A673 (cell line): ENCODE data around the gene RGS6. TPM values are rescaled to one million over a fixed set of nuclear protein-coding genes. Genes with fewer than 3 reads are reported as not detected.

Experiments used
- BruUV-seq: library from RNA; stranded (reverse); fragments of 400-500 nt; replicated peaks from 2 replicates; lab custom pipeline; 2021; lab: Mats Ljungman, UMichigan
- CTCF ChIA-PET: fragments of 300-600 bp; sonication (Branson Sonifier 250); formaldehyde crosslinking; loops from one replicate; lab custom pipeline; 2022; ENCODE audit warnings: antibody characterized with exemption; lab: Charles Lee
- POLR2A ChIA-PET: fragments of 300-600 bp; sonication (Branson Sonifier 250); formaldehyde crosslinking; loops from one replicate; lab custom pipeline; 2022; ENCODE audit warnings: antibody characterized with exemption; ENCODE audit not compliant: low non-redundant PET; lab: Charles Lee
- DNase-seq: peaks from one replicate; pipeline ENCODE4 v3.0.0-alpha.2; 2015; ENCODE audit warnings: low spot score
- H3K27ac ChIP-seq: fragments of 200-600 bp; sonication (generic); 2 replicates; pipeline ENCODE4 v1.5.1; 2016; ENCODE audit warnings: mixed run types, low read depth, mild to moderate bottlenecking, mixed read lengths, antibody characterized with exemption, low read length; ENCODE audit not compliant: poor library complexity, severe bottlenecking
- H3K27me3 ChIP-seq: fragments of 200-600 bp; sonication (generic); replicated peaks from 2 replicates; pipeline ENCODE4 v1.6.1; 2017; ENCODE audit warnings: mixed run types, low read depth, mild to moderate bottlenecking, mixed read lengths, antibody characterized with exemption, low read length; ENCODE audit not compliant: insufficient read depth, poor library complexity
- H3K36me3 ChIP-seq: fragments of 200-600 bp; sonication (generic); 2 replicates; pipeline ENCODE4 v1.6.1; 2016; ENCODE audit warnings: mixed run types, mild to moderate bottlenecking, mixed read lengths, antibody characterized with exemption, low read length; ENCODE audit not compliant: insufficient read depth, poor library complexity, severe bottlenecking
- H3K4me1 ChIP-seq: fragments of 200-600 bp; sonication (generic); 2 replicates; pipeline ENCODE4 v1.6.1; 2017; ENCODE audit warnings: mixed run types, mild to moderate bottlenecking, mixed read lengths, antibody characterized with exemption, low read length; ENCODE audit not compliant: insufficient read depth, poor library complexity, severe bottlenecking
- H3K4me3 ChIP-seq: fragments of 200-600 bp; sonication (generic); 2 replicates; pipeline ENCODE4 v1.5.1; 2016; ENCODE audit warnings: low read depth, mixed run types, mild to moderate bottlenecking, mixed read lengths, low read length; ENCODE audit not compliant: poor library complexity, severe bottlenecking
- H3K9me3 ChIP-seq: fragments of 200-600 bp; sonication (generic); 2 replicates; pipeline ENCODE4 v1.6.1; 2016; ENCODE audit warnings: mixed run types, low read depth, mild to moderate bottlenecking, mixed read lengths, antibody characterized with exemption, low read length; ENCODE audit not compliant: poor library complexity, severe bottlenecking
- EZH2 ChIP-seq: fragments of 200-600 bp; sonication (generic); IDR thresholded peaks from 2 replicates; pipeline ENCODE4 v1.6.1; 2017; ENCODE audit warnings: borderline replicate concordance, low read depth, mild to moderate bottlenecking, mixed read lengths, antibody characterized with exemption, low read length; ENCODE audit not compliant: poor library complexity, severe bottlenecking
- intact Hi-C: fragments of 100-400 bp; cut with micrococcal nuclease; formaldehyde crosslinking; loops from one replicate; pipeline ENCODE4 v1.10.0; 2022; ENCODE audit not compliant: unreplicated experiment
- total RNA-seq: library from RNA; stranded (reverse); gene quantifications from 2 replicates; pipeline ENCODE4 v1.2.3, GENCODE V29; 2021
- TF ChIP-seq, protein P1 (sequence below): fragments of 300-800, 200-600 bp; sonication (generic); conservative IDR thresholded peaks from 2 replicates; pipeline ENCODE4 v1.5.1; 2017; ENCODE audit warnings: low read depth, mild to moderate bottlenecking, antibody characterized with exemption, low read length, moderate library complexity, mixed read lengths

The RGS6 gene
- total RNA-seq, 1 experiment from 2014 or later = not detected

DNA sequence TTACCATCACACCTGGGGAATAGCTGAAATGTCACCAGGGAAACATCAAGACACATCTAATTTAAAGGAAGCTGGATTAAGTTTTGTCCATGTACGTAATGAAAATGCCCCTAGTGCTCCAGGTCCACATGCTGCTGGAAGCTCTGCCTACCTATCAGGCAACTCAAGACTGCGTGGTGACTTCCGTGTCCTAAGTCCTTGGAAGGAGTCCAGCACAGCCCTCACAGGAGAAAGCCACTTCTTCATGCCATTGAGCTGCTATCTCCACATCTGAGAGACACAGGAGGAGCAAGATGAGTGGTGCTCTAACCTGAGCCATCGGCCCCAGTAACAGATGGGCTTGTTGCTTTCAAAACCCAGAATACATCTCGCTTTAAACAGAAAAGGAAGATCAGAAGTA is 645.3 kb downstream of the RGS6 start:
- Histone ChIP-seq H3K27me3 (no peaks in the 10 kb centered on the region), H3K4me3 (no peak overlapping the region), H3K4me1 (peaks cover 7% of the 10 kb centered on the region), H3K9me3 (no peaks in the 10 kb centered on the region), H3K36me3 (no peaks in the 10 kb centered on the region), H3K27ac (no peak overlapping the region)
- DNase-seq = no peak
- BruUV-seq = no TSS peak
- CTCF ChIA-PET = no interaction called here
- intact Hi-C loops = no loop called here
- POLR2A ChIA-PET = no interaction called here
- TF ChIP-seq EZH2 = no peak
- TF ChIP-seq, protein P1, sequence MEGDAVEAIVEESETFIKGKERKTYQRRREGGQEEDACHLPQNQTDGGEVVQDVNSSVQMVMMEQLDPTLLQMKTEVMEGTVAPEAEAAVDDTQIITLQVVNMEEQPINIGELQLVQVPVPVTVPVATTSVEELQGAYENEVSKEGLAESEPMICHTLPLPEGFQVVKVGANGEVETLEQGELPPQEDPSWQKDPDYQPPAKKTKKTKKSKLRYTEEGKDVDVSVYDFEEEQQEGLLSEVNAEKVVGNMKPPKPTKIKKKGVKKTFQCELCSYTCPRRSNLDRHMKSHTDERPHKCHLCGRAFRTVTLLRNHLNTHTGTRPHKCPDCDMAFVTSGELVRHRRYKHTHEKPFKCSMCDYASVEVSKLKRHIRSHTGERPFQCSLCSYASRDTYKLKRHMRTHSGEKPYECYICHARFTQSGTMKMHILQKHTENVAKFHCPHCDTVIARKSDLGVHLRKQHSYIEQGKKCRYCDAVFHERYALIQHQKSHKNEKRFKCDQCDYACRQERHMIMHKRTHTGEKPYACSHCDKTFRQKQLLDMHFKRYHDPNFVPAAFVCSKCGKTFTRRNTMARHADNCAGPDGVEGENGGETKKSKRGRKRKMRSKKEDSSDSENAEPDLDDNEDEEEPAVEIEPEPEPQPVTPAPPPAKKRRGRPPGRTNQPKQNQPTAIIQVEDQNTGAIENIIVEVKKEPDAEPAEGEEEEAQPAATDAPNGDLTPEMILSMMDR = no peak

DNA sequence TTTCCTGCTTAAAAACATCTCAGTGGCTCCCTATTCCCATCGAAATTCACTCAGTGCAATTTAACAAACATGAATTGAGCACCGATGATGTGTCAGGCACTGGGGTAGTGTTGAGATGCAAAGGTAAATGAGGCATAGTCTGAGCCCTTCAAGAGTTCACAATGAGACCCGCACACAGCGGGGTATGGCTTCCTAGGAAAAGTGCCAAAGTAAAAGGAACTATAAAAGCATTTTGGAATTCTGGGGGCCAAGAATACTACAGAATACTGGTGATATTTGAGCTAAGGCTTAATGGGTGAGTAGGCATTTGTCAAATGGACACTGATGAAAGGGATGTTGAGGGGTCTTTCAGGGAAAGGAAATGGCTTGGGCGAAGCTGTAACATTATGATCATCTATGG is 646.3 kb downstream of the RGS6 start:
- intact Hi-C loops = no loop called here
- ChIA-PET POLR2A (no interaction called here), CTCF (no interaction called here)
- Histone ChIP-seq H3K27ac (no peak overlapping the region), H3K4me1 (peaks cover 8% of the 10 kb centered on the region), H3K36me3 (no peaks in the 10 kb centered on the region), H3K4me3 (no peak overlapping the region), H3K27me3 (no peaks in the 10 kb centered on the region), H3K9me3 (no peaks in the 10 kb centered on the region)
- BruUV-seq = no TSS peak
- TF ChIP-seq, protein P1 = no peak
- TF ChIP-seq EZH2 = no peak
- DNase-seq = no peak

DNA sequence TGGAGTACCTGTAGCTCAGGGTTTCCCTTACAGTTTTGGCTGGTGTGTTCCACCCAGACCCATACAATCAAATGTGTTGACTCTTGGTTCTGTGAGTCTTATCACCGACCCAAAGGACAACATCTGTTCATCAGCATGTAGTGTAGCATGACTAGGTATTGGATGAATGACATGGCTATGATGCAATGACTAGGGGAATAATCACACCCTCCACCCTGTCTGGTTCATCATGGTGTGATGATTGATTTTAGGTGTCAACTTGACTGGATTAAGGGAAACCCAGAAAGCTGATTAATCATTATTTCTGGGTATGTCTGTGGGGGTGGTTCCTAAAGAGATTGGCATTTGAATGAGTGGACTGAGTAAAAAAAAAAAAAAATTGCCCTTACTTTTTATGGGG is 650.4 kb downstream of the RGS6 start:
- Histone ChIP-seq H3K27ac (no peak overlapping the region), H3K36me3 (no peaks in the 10 kb centered on the region), H3K4me1 (peaks cover 4% of the 10 kb centered on the region), H3K4me3 (no peak overlapping the region), H3K27me3 (no peaks in the 10 kb centered on the region), H3K9me3 (no peaks in the 10 kb centered on the region)
- DNase-seq = no peak
- no peak for TF ChIP-seq EZH2
- TF ChIP-seq, protein P1 = no peak
- ChIA-PET CTCF (no interaction called here), POLR2A (no interaction called here)
- intact Hi-C loops = no loop called here
- no TSS peak for BruUV-seq
